CD4-positive, alpha-beta T cell treated with Interleukin-15 for 4 hours (primary cell): ENCODE measurements around the gene DUOXA2.
A peak's percentile ranks its signal among the peaks of the same experiment; 100 is the strongest.
"Not testable (repeated sequence)": the region's sequence is repeated elsewhere in the genome, so short reads cannot be mapped to it uniquely, and the experiment has no call there.

Experiments
- DNase-seq: peaks from one replicate; pipeline ENCODE4 v3.0.0-alpha.2; 2020; ENCODE audit warnings: low spot score

Gene DUOXA2

DNA sequence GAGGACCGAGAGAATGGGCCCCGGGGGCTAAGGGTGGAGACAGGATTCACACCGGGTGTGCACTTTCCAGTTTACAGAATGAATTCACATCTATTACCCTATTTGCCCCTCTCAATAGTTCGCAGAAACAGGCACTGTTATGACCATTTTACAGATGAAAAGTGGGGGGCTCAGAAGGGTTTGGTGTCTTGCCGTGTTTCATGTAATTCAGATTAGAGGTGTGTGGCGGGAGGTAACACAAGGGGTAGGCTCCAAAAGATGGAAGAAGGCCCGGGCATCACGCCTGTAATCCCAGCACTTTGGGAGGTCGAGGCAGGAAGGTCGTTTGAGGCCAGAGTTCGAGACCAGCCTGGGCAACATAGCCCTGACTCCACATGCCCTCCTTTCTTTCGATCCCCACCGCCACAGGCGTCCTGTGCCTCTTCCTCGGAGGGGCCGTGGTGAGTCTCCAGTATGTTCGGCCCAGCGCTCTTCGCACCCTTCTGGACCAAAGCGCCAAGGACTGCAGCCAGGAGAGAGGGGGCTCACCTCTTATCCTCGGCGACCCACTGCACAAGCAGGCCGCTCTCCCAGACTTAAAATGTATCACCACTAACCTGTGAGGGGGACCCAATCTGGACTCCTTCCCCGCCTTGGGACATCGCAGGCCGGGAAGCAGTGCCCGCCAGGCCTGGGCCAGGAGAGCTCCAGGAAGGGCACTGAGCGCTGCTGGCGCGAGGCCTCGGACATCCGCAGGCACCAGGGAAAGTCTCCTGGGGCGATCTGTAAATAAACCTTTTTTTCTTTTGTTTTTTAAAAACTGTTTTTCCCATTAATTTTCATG, 3.4 kb downstream of the DUOXA2 start:
- DNase-seq = no peak

DNA sequence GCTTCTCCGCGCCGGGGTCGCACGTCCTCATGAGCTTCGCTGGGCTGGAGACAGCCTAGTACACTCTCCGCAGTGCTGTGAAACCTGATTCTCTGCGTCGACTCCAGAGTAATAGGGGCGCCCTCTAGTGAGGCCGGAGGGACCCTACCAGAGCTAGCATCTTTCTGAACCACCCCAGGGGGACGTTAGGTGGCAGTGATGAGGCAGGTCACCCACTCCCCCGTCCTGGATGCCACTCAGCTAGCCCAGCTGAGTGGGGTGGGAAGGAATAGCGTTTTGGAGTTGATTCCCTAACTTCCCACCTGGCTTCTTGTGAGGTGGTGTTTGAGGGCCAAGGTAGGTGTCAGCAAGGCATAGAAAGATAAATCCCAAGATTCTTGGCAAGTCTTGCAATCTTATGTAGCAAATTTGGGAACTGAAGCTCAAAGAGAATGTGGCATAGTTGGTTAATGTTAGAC, 4.0 kb downstream of the DUOXA2 start:
- peak; percentile 83 for DNase-seq

DNA sequence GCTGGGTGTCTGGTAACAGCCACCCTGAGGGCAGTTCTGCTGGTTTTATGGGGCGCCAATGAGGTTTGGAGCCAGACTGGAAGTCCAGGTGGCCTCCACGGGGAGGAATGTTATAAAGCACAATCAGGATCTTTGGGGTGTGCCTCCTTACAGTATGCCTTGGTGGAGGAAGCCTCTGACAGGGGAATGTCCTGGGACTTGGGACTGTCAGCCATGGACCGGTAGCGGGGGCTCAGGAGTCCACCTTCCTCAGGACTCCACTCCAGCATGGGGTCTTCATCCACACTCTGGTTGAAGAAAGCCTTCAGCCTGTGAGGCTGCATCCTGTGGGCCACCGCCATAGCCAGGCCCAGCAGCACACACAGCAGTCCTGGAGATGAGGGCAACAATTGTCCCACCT, 4.9 kb downstream of the DUOXA2 start:
- no peak for DNase-seq

GRCh38 chr15:45120081-45120972, 6.2 kb downstream of the DUOXA2 start:
- no peak for DNase-seq

DNA sequence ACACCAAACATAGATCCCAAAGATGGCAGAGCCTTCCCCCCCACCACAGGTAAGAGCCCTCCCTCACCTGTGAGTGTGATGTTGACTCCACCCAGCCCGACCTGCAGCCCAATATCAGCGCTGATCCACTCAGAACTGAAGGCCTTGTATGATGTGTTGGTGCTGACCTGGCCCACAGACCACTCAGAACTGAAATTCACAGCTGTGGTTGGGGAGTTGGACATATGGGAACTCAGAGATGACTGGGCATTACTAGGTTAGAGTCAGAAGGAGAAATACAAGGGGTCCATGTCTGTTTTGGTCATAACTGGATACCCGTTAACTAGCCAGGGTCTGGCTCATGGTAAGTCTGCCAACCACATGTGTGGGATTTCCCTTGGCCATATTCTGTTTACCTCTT, 6.9 kb downstream of the DUOXA2 start:
- no peak for DNase-seq

DNA sequence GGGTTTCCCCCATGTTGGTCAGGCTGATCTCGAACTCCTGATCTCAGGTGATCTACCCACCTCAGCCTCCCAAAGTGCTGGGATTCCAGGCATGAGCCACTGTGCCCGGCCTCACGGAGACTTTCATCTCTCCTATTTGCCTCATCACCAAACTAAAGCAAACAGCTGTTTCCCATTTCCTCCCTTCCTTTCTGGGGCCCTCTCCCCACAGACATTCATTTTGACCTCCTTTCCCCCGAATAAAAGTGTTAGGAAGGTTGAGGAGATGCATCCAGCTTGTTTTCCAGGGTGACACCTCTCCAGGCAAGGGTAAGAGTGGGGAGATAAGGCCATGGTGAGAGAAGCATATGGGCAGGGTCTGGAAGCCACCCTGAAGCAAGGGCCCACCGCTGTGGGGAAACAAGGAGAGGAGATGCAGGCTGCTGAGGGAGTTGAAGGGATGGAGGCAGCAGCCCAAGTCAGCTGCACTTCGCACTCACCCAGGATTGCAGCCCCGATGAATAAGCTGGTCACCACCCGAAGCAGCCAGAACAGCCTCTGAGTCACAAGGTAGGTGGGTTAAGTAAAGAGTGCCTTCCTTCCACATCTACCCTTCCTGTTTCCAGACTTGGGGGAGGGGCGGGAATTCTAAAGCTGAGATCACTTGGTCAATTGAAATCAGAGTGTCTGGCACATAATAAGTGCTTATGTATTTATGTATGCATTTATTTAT, 7.7 kb downstream of the DUOXA2 start:
- no peak for DNase-seq

GRCh38 chr15:45122719-45123118, 8.6 kb downstream of the DUOXA2 start:
- DNase-seq = no peak

DNA sequence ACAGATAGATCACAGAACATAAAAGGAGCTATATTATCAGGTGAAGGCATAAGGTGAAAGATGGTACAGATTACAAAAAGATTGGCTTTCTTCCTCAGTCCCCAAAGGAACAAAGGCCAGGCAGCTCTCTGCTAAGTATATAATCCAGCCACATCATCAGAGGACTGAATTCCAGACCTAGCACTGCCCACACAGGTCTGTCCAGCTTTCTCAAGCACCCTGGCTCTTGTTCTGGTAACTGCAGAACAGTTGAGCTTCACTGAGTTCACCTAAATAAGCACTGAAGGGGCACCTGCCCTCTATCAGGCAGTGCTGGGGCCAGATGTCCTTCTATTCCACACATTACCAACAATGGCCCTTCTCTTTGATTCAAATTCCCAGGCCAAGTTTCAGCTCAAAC, 9.3 kb downstream of the DUOXA2 start:
- no peak for DNase-seq

GRCh38 chr15:45126535-45127158, 12.5 kb downstream of the DUOXA2 start:
- DNase-seq = peak; percentile 56

DNA sequence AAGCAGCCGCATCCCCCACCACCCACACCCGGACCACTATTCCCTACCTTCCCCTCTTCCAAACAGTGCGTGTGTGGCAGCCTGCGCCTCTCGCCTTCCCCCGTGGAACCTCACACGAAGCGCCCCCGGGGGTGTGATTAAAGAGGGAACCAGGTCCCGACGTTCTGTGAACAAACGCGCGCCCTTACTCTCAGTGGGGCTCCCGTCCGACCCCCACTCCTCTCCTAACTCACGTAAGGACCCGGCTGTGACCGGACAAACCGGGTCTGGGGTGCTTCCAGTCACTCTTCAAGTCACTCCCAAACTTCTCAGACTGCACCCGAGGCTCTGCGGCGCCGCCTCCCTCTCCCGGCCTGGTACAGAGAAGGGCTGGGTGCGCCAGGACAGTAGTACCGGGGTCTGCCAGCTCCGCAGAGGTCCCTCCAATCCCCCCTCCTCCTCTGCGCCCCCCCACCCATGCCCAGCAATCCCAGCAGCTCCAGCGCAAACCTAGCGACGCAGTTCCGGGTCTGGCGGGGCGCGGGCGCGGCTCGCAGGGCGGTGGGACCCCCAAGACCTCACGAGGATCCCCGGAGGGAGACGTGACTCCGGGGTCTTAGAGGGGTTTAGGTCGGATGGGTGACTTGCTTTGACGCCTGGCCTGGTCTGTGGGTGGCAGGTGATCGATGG, 15.0 kb downstream of the DUOXA2 start:
- no peak for DNase-seq

DNA sequence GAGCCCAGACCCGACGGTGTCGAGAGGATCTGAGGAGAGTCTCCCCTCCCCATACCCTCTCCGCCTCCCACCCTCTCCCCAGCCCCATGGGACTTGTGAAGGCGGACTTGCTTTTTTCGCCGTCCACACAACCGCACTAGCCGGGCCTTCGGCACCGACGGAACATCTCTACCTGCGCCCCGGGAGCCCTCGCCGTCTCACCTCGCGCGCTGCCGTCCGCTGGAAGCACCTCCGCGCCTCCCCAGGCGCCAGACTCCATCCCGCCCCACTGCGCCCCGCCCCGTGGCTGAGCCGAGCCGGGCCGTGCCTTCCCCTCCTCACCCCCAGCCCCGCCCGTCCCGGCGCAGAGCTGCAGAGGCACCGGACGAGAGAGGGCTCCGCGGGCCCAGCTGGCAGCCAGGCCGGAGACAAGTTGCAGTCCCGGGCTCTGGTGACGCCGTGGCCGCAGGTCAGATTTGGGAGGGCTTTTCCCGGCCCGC, 15.6 kb downstream of the DUOXA2 start, which contains the start of the genes DUOX1 and DUOXA1:
DUOX1 (plus strand) TSS at position 344 of the 479 bp plus-strand sequence. CDS start 1,973 bp downstream, outside the sequence.
DUOXA1 (minus strand) TSS at position 229 of the 479 bp plus-strand sequence. CDS start 6,865 bp downstream, outside the sequence.
- DNase-seq = no peak

- DNase-seq = no peak
Measured at GRCh38 chr15:45130291-45131000, 16.3 kb downstream of the DUOXA2 start.

DNA sequence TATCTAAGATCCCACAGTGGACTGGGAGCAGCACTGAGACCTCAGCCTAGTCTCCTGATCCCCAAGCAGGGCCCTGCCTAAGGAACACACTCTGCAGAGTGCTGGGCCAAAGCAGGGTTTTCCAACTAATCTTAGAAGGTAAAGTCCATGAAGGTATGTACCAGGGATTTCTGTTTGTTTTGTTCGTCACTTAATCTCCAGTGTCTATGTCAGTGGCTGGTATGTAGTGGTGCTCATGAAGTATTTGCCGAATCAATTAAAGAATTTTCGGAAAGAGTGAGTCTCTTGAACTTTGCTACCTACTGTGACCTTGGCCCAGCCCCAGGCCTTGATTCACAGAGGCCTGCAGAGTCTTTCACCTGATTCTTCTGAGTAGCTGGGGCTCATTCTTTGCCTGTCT, 17.4 kb downstream of the DUOXA2 start:
- no peak for DNase-seq

DNA sequence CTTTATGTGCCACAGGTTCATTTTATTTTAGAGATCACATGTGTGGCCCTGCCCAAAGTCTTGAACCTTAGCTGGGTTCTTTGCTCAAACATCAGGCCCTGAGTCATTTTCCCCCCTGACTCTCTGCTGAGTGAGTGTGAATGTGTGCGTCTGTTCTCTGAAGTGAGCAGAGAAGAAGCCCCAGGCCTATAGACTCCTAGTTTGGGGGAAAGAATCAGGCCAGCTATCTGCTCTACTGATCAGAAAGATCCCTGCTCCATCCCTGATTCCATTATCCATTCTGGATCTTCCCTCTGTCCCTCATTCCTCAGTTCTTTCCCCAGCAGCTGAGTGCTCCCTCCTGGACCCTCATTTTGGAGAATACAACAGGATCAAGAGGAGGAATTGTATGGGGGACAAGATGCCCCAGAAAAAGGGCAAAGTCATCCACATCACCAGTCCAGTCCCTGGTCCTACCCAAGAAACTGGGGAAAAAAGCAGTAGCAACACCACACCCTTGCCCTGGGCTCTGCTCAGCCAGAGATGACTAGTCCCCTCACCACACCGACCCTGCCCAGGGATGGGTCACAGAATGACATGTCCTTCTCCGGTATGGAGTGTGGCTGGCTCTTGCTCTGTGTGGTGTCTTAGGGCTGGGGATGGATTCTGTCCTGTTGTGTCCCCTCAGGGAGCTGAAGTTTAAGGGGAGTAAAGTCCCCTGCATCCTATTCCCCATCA, 18.9 kb downstream of the DUOXA2 start:
- DNase-seq = no peak

DNA sequence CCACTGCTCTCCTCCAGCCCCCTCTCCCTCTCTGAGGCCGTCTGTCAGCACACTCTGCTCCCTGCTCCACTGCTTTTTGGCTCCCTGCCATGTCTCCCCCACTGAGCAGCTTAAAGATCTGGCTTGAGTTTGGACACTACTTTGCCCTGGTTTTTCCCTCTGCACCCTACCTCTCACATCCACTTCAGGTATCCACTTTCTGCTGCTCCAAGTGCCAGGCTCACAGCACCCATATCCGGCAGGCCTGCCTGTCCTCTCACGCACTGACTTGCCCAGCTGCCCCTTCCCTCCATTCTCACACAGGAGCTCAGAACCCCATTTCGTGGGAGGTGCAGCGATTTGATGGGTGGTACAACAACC, 19.4 kb downstream of the DUOXA2 start:
- DNase-seq = no peak

DNA sequence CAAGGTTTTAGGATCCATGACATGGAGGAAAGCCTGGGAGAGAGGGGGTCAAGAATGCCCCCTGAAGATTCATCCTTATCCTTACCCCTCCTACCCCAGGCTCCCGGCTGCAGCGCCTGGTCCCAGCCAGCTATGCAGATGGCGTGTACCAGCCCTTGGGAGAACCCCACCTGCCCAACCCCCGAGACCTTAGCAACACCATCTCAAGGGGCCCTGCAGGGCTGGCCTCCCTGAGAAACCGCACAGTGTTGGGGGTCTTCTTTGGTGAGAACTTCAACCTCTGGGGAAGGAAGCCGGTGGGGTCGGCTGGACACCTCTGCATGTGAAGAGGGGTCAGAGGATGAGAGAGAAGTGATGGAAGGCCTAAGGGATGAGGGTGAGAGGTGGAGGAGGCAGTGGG, 19.9 kb downstream of the DUOXA2 start:
- no peak for DNase-seq

DNA sequence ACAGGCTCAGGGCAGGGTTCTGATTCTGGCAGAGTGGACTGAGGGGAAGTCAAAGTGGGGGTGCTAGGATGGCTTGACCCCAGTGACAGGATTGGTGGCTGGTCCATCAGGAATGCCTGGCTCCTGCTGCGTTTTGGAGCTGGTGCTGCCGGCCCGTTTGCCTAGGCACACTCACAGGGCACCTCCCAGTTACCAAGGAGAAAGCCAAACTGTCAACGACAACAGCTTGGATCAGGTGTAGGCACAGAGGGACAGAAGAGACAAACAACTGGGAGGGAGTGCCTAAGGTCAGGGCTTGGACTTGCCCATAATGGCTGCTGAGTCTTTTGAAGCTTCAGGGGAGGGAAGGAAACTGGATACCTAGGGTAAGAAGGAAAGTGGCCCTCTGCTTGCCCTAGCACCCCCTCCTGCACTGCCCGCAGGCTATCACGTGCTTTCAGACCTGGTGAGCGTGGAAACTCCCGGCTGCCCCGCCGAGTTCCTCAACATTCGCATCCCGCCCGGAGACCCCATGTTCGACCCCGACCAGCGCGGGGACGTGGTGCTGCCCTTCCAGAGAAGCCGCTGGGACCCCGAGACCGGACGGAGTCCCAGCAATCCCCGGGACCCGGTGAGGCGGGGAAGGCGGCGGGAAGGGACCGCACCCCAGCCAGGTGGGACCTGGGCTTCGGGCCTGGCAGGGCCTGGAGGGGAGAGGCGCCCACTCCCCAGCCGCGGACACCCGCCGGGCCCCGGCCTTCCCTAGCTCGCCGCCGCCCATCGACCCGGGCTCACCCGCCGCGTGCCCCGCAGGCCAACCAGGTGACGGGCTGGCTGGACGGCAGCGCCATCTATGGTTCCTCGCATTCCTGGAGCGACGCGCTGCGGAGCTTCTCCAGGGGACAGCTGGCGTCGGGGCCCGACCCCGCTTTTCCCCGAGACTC, 20.8 kb downstream of the DUOXA2 start:
- DNase-seq = no peak

DNA sequence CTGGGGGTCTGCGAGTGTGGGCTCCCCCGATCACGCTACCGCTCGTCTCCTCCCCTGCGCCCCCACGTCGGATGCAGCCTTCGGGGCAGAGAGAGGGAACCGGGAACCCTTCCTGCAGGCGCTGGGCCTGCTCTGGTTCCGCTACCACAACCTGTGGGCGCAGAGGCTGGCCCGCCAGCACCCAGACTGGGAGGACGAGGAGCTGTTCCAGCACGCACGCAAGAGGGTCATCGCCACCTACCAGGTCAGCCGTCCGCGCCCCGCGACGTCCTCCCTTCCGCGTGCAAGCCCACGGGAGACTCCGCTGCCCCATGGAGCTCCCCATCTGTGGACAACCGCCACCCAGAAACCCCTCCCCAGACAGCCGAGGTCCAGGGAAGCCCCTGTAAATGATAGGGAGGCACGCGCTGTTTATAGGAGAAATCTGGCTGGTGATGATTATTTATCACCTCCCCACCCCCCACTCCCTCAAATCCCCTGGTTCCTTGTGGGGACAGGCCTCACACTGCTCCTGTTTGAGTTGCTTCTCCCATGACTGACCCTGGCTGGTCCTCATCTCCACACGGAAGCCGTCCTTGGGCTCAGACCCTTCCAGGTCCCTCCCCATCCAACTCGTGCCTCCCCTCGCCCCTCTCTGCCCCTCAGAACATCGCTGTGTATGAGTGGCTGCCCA, 21.7 kb downstream of the DUOXA2 start:
- not testable (repeated sequence) for DNase-seq
